ENCODE data around the gene CD53.

DNA sequence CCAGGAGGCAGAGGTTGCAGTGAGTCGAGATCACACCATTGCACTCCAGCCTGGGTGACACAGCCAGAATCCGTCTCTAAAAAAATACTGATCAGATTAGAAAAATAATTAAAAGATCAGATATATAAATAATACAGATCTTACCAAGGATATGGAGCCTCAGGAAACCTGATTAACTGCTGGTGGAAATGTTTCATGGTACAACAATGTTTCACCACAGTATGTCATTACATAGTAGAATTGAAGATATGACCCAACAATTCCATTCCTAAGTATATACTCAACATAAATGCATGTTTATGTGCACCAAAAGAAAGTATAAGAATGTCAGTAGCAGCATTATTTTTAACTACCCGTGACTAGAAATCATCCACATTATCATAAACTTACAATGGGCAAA is 41.7 kb downstream of the CD53 start:
- TF ChIP-seq, protein P1, sequence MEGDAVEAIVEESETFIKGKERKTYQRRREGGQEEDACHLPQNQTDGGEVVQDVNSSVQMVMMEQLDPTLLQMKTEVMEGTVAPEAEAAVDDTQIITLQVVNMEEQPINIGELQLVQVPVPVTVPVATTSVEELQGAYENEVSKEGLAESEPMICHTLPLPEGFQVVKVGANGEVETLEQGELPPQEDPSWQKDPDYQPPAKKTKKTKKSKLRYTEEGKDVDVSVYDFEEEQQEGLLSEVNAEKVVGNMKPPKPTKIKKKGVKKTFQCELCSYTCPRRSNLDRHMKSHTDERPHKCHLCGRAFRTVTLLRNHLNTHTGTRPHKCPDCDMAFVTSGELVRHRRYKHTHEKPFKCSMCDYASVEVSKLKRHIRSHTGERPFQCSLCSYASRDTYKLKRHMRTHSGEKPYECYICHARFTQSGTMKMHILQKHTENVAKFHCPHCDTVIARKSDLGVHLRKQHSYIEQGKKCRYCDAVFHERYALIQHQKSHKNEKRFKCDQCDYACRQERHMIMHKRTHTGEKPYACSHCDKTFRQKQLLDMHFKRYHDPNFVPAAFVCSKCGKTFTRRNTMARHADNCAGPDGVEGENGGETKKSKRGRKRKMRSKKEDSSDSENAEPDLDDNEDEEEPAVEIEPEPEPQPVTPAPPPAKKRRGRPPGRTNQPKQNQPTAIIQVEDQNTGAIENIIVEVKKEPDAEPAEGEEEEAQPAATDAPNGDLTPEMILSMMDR (IDR thresholded peaks at IDR 0.05; ENCODE audit: low read depth, low read length) = no peak
- TF ChIP-seq, protein P2, sequence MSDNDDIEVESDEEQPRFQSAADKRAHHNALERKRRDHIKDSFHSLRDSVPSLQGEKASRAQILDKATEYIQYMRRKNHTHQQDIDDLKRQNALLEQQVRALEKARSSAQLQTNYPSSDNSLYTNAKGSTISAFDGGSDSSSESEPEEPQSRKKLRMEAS (IDR thresholded peaks at IDR 0.05; ENCODE audit: low read depth, low read length) = no peak
- no peak for TF ChIP-seq POLR2A (IDR thresholded peaks at IDR 0.05; ENCODE audit: extremely low read depth, insufficient read length)
- no peak for TF ChIP-seq MYC (IDR thresholded peaks at IDR 0.05; ENCODE audit: low read depth, low read length)
